Caco-2 (cell line): ENCODE results near the gene ILDR2. TPM values are rescaled to one million over a fixed set of nuclear protein-coding genes. Genes with fewer than 3 reads are reported as not detected.

Experiments
- BruUV-seq: library from RNA; stranded (reverse); fragments of 400-500 nt; replicated peaks from 2 replicates; lab custom pipeline; 2021; lab: Mats Ljungman, UMichigan
- CTCF ChIA-PET: fragments of 300-600 bp; sonication (Branson Sonifier 250); formaldehyde crosslinking; loops from one replicate; lab custom pipeline; 2022; ENCODE audit warnings: antibody characterized with exemption; lab: Charles Lee
- POLR2A ChIA-PET: fragments of 300-600 bp; sonication (Branson Sonifier 250); formaldehyde crosslinking; loops from one replicate; lab custom pipeline; 2022; ENCODE audit warnings: antibody characterized with exemption; lab: Charles Lee
- DNase-seq, 2 experiments: peaks; one replicate each; pipeline versions ENCODE4 v3.0.0 to v3.0.0-alpha.2; 2020 to 2022
- H3K27me3 ChIP-seq: replicated peaks from 2 replicates; pipeline ENCODE4 v1.6.0; 2011; ENCODE audit warnings: low read length; ENCODE audit not compliant: control insufficient read depth, insufficient read depth
- H3K36me3 ChIP-seq: 2 replicates; pipeline ENCODE4 v1.5.1; 2011; ENCODE audit warnings: low read length; ENCODE audit not compliant: control insufficient read depth, insufficient read depth
- H3K4me1 ChIP-seq: fragments of 250-450 bp; sonication (Bioruptor Pico); 2 replicates; pipeline ENCODE4 v1.5.1; 2020; ENCODE audit warnings: mild to moderate bottlenecking
- H3K4me3 ChIP-seq: 2 replicates; pipeline ENCODE4 v1.5.1; 2011; ENCODE audit warnings: low read depth, mild to moderate bottlenecking, control low read depth, low read length
- H3K9me3 ChIP-seq: fragments of 250-450 bp; sonication (Bioruptor Pico); 2 replicates; pipeline ENCODE4 v1.5.1; 2020; ENCODE audit warnings: mild to moderate bottlenecking, moderate library complexity
- H3K27ac Mint-ChIP-seq: one replicate; pipeline ENCODE4 v1.8.0; 2022; ENCODE audit warnings: mixed read lengths; ENCODE audit not compliant: unreplicated experiment
- H3K27me3 Mint-ChIP-seq: one replicate; pipeline ENCODE4 v1.8.0; 2022; ENCODE audit warnings: mixed read lengths; ENCODE audit not compliant: insufficient read depth, unreplicated experiment
- H3K36me3 Mint-ChIP-seq: one replicate; pipeline ENCODE4 v1.8.0; 2022; ENCODE audit warnings: mild to moderate bottlenecking, mixed read lengths; ENCODE audit not compliant: insufficient read depth, unreplicated experiment
- H3K4me1 Mint-ChIP-seq: one replicate; pipeline ENCODE4 v1.8.0; 2022; ENCODE audit warnings: low read depth, mixed read lengths; ENCODE audit not compliant: unreplicated experiment
- H3K4me3 Mint-ChIP-seq: one replicate; pipeline ENCODE4 v1.8.0; 2022; ENCODE audit warnings: mild to moderate bottlenecking, moderate library complexity, mixed read lengths; ENCODE audit not compliant: unreplicated experiment
- H3K9me3 Mint-ChIP-seq: one replicate; pipeline ENCODE4 v1.8.0; 2022; ENCODE audit warnings: mixed read lengths; ENCODE audit not compliant: unreplicated experiment
- CTCF ChIP-seq, 2 experiments: fragments of 200-600 bp in 1 of 2; IDR thresholded peaks; 1 replicate in 1 of 2; 2 replicates in 1 of 2; pipeline versions ENCODE4 v1.5.1 to v1.8.0; 2011 to 2022; ENCODE audit warnings: antibody characterized with exemption in 1 of 2, control low read depth in 1 of 2, inconsistent platforms in 1 of 2, low read depth in 1 of 2, low read length in 1 of 2, mild to moderate bottlenecking in 1 of 2, moderate library complexity in 1 of 2; ENCODE audit not compliant: insufficient read depth in 1 of 2, severe bottlenecking in 1 of 2, unreplicated experiment in 1 of 2
- intact Hi-C: fragments of 100-400 bp; cut with micrococcal nuclease; formaldehyde crosslinking; loops from one replicate; pipeline ENCODE4 v1.10.0; 2022; ENCODE audit not compliant: unreplicated experiment
- total RNA-seq: library from RNA; stranded (reverse); gene quantifications from 2 replicates; pipeline ENCODE4 v1.2.3, GENCODE V29; 2022

The ILDR2 gene
- total RNA-seq, 1 experiment from 2014 or later: 0.98 TPM

- no peaks in the 10 kb centered on the region for H3K4me1 Mint-ChIP-seq
- BruUV-seq: no TSS peak
- H3K36me3 Mint-ChIP-seq: no peaks in the 10 kb centered on the region
- Histone ChIP-seq H3K4me1 (0 out of 2 replicates have a peak, but pooled peaks cover 4% of the 10 kb centered on the region), H3K36me3 (no peaks in the 10 kb centered on the region), H3K4me3 (no peak overlapping the region), H3K9me3 (no peaks in the 10 kb centered on the region), H3K27me3 (peaks cover 1% of the 10 kb centered on the region)
- no peak for TF ChIP-seq CTCF (IDR thresholded peaks at IDR 0.05; ENCODE audit: insufficient read depth in 1 of 2, low read depth in 1 of 2, low read length in 1 of 2, severe bottlenecking in 1 of 2, unreplicated experiment in 1 of 2)
- H3K27me3 Mint-ChIP-seq: peaks cover 31% of the 10 kb centered on the region
- CTCF ChIA-PET: no interaction called here
- intact Hi-C loops: no loop called here
- no peak overlapping the region for H3K27ac Mint-ChIP-seq
- H3K4me3 Mint-ChIP-seq: no peak overlapping the region
- POLR2A ChIA-PET: no interaction called here
- DNase-seq: no peak
- no peaks in the 10 kb centered on the region for H3K9me3 Mint-ChIP-seq
Measured at GRCh38 chr1:166969074-166969677, 6.2 kb downstream of the ILDR2 start.

GRCh38 chr1:166960858-166961474 lies 14.4 kb downstream of the ILDR2 start:
- Histone ChIP-seq H3K9me3 (no peaks in the 10 kb centered on the region), H3K27me3 (no peaks in the 10 kb centered on the region), H3K4me3 (no peak overlapping the region), H3K4me1 (no peaks in the 10 kb centered on the region), H3K36me3 (no peaks in the 10 kb centered on the region)
- CTCF ChIA-PET: no interaction called here
- POLR2A ChIA-PET: no interaction called here
- H3K27me3 Mint-ChIP-seq: peaks cover 18% of the 10 kb centered on the region
- no peak overlapping the region for H3K27ac Mint-ChIP-seq
- intact Hi-C loops: no loop called here
- peaks cover 12% of the 10 kb centered on the region for H3K9me3 Mint-ChIP-seq
- BruUV-seq: no TSS peak
- TF ChIP-seq CTCF (IDR thresholded peaks at IDR 0.05; ENCODE audit: insufficient read depth in 1 of 2, low read depth in 1 of 2, low read length in 1 of 2, severe bottlenecking in 1 of 2, unreplicated experiment in 1 of 2): no peak
- H3K4me3 Mint-ChIP-seq: no peak overlapping the region
- DNase-seq: no peak
- H3K36me3 Mint-ChIP-seq: no peaks in the 10 kb centered on the region
- peaks cover 17% of the 10 kb centered on the region for H3K4me1 Mint-ChIP-seq

GRCh38 chr1:166956872-166957271 lies 18.5 kb downstream of the ILDR2 start:
- POLR2A ChIA-PET: no interaction called here
- no peak for DNase-seq
- no peak for TF ChIP-seq CTCF (IDR thresholded peaks at IDR 0.05; ENCODE audit: insufficient read depth in 1 of 2, low read depth in 1 of 2, low read length in 1 of 2, severe bottlenecking in 1 of 2, unreplicated experiment in 1 of 2)
- H3K4me3 ChIP-seq: no peak overlapping the region
- CTCF ChIA-PET: no interaction called here
- no peaks in the 10 kb centered on the region for H3K27me3 ChIP-seq
- H3K4me1 Mint-ChIP-seq: peaks cover 18% of the 10 kb centered on the region
- peak overlapping the region; percentile 42 for H3K27ac Mint-ChIP-seq
- H3K27me3 Mint-ChIP-seq: peaks cover 9% of the 10 kb centered on the region
- H3K36me3 ChIP-seq: no peaks in the 10 kb centered on the region
- no TSS peak for BruUV-seq
- no peak overlapping the region for H3K4me3 Mint-ChIP-seq
- H3K9me3 Mint-ChIP-seq: peaks cover 22% of the 10 kb centered on the region
- H3K36me3 Mint-ChIP-seq: no peaks in the 10 kb centered on the region
- intact Hi-C loops: no loop called here
- H3K9me3 ChIP-seq: no peaks in the 10 kb centered on the region
- peaks cover 10% of the 10 kb centered on the region for H3K4me1 ChIP-seq
